NCI-H2081 (cell line): ENCODE data around the gene VCAN.

ENCODE experiments used
- DNase-seq, 2 experiments: peaks; one replicate each; lab custom pipeline; 2025; lab: John Stamatoyannopoulos, UW

VCAN gene

DNA sequence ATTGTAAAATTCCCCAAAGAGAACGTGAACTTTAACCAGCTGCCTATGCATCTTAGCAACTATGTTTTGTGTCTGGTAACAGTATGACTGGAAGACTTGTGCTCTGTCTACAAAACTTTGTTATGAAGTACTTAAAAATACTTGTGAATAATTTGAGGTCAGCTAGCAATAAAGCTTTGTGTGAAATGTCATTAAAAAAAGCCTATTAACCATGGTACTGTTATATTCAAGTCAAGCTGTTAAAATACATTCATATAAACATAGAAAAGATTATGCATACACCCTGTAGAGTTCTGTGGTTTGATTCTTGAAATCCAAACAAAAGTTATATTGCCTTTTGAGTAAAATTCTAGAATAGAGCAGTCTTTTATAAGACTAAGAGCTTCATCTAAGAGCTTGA is 60.1 kb downstream of the VCAN start:
- DNase-seq, result no peak

DNA sequence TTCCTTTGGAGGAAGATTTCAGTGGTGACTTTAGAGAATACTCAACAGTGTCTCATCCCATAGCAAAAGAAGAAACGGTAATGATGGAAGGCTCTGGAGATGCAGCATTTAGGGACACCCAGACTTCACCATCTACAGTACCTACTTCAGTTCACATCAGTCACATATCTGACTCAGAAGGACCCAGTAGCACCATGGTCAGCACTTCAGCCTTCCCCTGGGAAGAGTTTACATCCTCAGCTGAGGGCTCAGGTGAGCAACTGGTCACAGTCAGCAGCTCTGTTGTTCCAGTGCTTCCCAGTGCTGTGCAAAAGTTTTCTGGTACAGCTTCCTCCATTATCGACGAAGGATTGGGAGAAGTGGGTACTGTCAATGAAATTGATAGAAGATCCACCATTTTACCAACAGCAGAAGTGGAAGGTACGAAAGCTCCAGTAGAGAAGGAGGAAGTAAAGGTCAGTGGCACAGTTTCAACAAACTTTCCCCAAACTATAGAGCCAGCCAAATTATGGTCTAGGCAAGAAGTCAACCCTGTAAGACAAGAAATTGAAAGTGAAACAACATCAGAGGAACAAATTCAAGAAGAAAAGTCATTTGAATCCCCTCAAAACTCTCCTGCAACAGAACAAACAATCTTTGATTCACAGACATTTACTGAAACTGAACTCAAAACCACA is 67.4 kb downstream of the VCAN start:
- no peak for DNase-seq

DNA sequence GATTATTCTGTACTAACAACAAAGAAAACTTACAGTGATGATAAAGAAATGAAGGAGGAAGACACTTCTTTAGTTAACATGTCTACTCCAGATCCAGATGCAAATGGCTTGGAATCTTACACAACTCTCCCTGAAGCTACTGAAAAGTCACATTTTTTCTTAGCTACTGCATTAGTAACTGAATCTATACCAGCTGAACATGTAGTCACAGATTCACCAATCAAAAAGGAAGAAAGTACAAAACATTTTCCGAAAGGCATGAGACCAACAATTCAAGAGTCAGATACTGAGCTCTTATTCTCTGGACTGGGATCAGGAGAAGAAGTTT is 67.9 kb downstream of the VCAN start:
- DNase-seq, result no peak

DNA sequence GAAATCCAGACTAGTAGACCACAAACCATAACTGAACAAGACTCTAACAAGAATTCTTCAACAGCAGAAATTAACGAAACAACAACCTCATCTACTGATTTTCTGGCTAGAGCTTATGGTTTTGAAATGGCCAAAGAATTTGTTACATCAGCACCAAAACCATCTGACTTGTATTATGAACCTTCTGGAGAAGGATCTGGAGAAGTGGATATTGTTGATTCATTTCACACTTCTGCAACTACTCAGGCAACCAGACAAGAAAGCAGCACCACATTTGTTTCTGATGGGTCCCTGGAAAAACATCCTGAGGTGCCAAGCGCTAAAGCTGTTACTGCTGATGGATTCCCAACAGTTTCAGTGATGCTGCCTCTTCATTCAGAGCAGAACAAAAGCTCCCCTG is 68.6 kb downstream of the VCAN start:
- no peak for DNase-seq

- DNase-seq, result no peak
These were observed 69.2 kb downstream of the VCAN start for GRCh38 chr5:83540783-83541182.

DNA sequence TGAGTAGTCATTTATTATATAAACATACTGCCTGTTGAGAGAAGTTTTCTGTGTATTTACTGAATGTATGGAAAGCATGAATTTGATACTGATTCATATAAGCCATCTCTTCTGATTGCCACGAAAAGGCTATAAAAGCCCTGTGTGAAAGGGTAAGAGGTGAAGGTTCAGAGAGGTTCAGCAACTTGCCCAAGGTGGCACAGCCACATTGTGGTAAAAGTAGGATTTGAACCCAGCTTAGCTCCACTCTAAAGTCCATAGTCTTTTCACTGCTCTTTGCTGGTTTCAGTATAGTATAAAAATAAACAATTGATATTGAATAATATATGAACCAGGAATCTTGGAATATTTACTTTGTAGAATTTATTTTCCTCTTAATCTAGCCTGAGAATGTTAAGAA is 71.3 kb downstream of the VCAN start:
- no peak for DNase-seq

GRCh38 chr5:83543898-83544297 is 72.4 kb downstream of the VCAN start:
- no peak for DNase-seq

GRCh38 chr5:83547161-83547560 is 75.6 kb downstream of the VCAN start:
- DNase-seq, result no peak

- no peak for DNase-seq
These were observed 76.3 kb downstream of the VCAN start for GRCh38 chr5:83547889-83548288.

GRCh38 chr5:83548581-83548980 is 77.0 kb downstream of the VCAN start:
- DNase-seq, result no peak

DNA sequence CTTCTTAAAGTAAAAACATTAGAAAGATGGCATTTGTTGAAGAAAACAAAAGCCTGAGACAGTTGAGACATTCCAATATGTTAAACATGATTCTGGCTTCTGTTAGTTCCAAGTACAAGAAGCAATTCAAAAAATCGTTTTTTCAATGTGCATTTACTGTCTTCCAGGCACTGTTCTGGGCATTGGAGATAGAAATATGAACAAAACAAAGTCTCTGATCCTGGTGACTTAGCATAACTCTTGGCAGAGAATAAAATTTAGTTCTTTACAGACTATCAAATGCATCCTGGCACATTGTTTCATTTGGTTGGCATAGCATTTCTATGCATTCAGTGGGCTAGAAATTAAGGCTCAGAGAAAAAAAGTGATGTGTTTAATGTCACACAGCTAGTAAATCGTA is 77.5 kb downstream of the VCAN start:
- DNase-seq, result no peak

- DNase-seq, result no peak
These were observed 78.1 kb downstream of the VCAN start for GRCh38 chr5:83549674-83550073.

GRCh38 chr5:83551821-83552220 is 80.3 kb downstream of the VCAN start:
- DNase-seq, result no peak

- DNase-seq, result no peak
These were observed 80.7 kb downstream of the VCAN start for GRCh38 chr5:83552275-83552674.

DNA sequence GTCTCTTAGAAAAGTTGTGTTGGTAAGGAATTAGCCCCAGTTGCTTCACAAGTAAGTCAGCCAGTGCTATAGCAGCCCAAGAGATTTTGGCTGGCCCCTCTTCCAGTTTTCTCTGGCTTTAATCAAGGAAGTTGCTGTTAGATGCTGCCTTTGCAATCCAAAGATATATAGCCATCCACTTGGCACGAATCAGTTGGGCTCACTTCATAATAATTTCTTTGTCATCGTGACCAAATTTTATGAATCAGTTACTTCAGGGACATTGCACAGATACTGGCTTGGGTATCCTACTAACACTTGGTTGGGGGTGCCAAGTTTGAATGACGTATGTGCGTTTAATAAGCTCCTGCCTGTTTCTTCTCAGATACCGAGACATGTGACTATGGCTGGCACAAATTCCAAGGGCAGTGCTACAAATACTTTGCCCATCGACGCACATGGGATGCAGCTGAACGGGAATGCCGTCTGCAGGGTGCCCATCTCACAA is 81.5 kb downstream of the VCAN start:
- no peak for DNase-seq

GRCh38 chr5:83554133-83554532 is 82.6 kb downstream of the VCAN start:
- no peak for DNase-seq

DNA sequence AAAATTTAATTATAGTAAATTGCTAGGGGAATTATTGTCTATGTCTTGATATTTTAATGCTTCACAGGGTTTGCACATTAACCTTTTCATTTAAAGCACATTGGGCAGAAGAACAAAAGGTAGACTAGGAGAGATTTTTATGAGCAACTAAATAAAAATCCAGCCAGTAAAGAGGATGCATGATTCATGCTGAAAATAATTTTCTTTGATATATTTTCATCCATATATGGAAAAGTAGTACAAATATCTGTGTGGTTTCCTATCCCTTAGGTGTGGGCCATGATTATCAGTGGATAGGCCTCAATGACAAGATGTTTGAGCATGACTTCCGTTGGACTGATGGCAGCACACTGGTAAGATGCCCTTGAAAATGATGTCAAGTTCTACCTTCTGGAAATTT is 83.1 kb downstream of the VCAN start:
- DNase-seq, result no peak

DNA sequence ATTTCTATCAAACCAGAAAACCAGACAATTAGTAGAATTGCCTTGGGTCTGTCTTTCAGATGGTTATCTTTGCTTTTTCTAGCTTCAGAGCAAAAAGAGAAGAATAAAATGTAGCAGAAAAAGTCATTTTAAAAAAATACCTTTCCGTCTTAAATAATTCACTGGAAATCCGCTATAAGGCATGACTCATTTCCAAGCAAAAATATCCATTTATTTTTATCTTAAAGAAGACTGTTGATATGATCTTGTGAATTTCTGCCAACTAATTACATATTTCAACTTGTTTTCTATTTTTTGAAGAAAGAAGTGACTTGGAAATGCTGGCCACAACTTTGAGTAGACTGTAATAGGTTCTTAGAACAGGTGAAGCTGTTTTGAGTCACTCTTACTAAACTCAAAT is 83.7 kb downstream of the VCAN start:
- DNase-seq, result no peak

- no peak for DNase-seq
These were observed 84.6 kb downstream of the VCAN start for GRCh38 chr5:83556190-83556589.

- no peak for DNase-seq
These were observed 87.7 kb downstream of the VCAN start for GRCh38 chr5:83559118-83559785.

- no peak for DNase-seq
These were observed 90.6 kb downstream of the VCAN start for GRCh38 chr5:83562071-83562606.

GRCh38 chr5:83562791-83563557 is 91.4 kb downstream of the VCAN start:
- DNase-seq, result no peak

GRCh38 chr5:83563631-83564030 is 92.1 kb downstream of the VCAN start:
- no peak for DNase-seq
